Activated CD4-positive, alpha-beta T cell treated with anti-CD3 and anti-CD28 coated beads for 36 hours (primary cell): ENCODE data around the gene SF3A1. TPM values are rescaled to one million over a fixed set of nuclear protein-coding genes. Genes with fewer than 3 reads are reported as not detected.
A peak's percentile ranks its signal among the peaks of the same experiment; 100 is the strongest.

Experiments used
- ATAC-seq: fragments of 200-7000 bp; cut with Tn5 transposase; one replicate; pipeline ENCODE4 v1.10.0; 2021; ENCODE audit warnings: mild to moderate bottlenecking, moderate library complexity
- CTCF ChIA-PET: fragments of 350-600 bp; sonication (Branson Sonifier 250); formaldehyde crosslinking; loops from one replicate; lab custom pipeline; 2021; ENCODE audit warnings: antibody characterized with exemption; lab: Charles Lee
- POLR2A ChIA-PET: fragments of 350-600 bp; sonication (Branson Sonifier 250); formaldehyde crosslinking; loops from one replicate; lab custom pipeline; 2021; ENCODE audit warnings: antibody characterized with exemption, inconsistent platforms; lab: Charles Lee
- DNase-seq: peaks from one replicate; pipeline ENCODE4 v3.0.0-alpha.2; 2020
- H3K27ac Mint-ChIP-seq: one replicate; pipeline ENCODE4 v1.8.0; 2021; ENCODE audit warnings: mixed read lengths
- H3K27me3 Mint-ChIP-seq: one replicate; pipeline ENCODE4 v1.8.0; 2021; ENCODE audit warnings: mixed read lengths
- H3K36me3 Mint-ChIP-seq: one replicate; pipeline ENCODE4 v1.8.0; 2021; ENCODE audit warnings: low read depth, mixed read lengths
- H3K4me1 Mint-ChIP-seq: one replicate; pipeline ENCODE4 v1.8.0; 2021; ENCODE audit warnings: mixed read lengths
- H3K4me3 Mint-ChIP-seq: one replicate; pipeline ENCODE4 v1.8.0; 2021; ENCODE audit warnings: mild to moderate bottlenecking, moderate library complexity, mixed read lengths
- H3K9me3 Mint-ChIP-seq: one replicate; pipeline ENCODE4 v1.8.0; 2021; ENCODE audit warnings: low read depth, mixed read lengths
- intact Hi-C, 2 experiments: fragments of 100-400 bp; cut with DNase I in 1 of 2; cut with micrococcal nuclease in 1 of 2; formaldehyde crosslinking; loops; one replicate each; pipeline versions ENCODE4 v1.14.2 to v1.15.1; 2022 to 2024; cut with DNase I, micrococcal nuclease
- total RNA-seq, 2 experiments: library from RNA; stranded (reverse); gene quantifications; one replicate each; pipeline ENCODE4 v1.2.3, GENCODE V29; 2021

The SF3A1 gene
- total RNA-seq, 2 experiments from 2014 or later: 254 to 499 TPM

DNA sequence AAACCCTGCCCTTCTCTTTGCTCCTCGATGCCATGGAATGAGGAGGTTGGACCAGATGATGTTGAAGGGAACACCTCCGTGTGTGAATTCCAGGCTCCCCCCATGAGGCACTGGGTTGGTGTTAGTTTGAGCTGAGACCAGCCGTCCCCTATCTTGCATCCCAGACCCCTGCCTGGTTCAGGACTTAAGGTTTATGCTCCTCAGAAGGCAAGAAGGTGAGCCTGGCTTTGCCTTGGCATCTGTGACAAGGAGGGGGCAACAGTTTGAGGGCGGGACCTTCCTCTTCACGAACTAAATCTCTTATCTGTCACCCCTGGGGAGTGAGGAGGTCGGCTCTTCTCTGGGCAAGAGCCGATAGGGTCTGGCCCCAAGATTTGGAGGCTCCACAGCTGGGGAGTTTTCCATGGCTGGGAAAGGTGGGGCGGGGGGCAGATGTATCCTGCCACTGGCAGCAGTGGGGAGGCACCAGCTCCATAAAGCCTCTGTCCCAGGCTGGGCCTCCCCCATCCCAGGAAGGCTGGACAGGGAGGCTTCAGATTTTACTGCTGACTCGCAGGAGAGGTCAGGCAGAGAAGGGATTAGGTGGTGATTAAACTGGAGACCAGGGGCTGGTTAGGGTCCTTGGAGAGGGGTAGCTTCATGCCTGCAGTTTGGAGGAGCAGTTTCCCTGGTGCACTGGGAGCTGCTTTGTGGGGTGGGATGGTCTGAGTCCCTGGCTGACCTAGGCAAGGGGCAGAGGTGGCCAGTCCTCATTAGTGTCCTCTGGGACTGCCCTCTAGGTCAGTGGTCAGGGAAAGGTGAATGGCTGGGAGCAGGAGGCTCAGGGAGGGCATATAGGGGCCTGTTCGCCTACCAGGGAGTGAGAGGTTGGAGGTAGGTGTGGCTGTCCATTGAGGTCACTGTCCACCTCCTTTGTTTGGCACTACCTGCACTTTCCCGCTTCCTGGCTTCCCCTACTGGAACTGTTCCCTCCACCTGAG lies 41.3 kb upstream of the SF3A1 start:
- DNase-seq: peak; percentile 26
- peak overlapping the region; percentile 83 for H3K4me3 Mint-ChIP-seq

DNA sequence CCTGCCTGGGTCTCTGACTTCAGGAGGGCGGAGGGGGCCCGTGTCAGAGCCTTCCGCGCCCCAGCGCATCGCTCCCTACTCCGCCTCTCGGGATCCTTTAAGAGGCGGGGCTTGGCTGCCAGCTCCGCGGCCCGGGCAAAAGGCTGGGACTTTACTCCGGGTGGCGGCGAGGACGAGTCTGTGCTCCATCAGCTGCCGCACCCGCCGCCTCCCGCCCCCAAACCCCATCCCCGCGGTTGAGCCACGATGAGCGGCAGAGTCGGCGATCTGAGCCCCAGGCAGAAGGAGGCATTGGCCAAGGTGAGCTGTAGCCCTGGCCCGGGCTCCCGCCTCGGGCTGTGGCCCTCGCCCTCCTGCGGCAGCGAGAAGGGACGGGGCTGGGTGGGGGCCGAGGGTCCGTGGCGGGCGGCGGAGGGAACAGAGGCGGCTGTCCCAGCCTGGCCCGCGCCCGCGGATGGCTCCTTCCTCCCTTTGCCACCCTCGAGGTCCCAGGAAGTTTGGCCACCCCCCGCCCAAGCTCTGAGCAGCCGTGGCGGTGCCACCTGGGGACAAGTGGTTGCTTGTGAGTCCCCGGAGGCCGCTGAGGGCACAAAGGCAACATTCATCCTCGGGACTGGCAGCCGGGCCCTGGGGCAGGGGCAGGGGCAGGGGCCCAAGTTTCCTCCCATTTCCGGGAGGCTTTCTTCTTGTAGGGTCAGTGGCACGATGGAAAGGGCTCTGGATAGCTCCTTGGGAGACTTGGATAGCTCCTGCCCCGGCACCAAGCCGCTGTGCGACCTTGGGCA lies 40.4 kb upstream of the SF3A1 start, which contains the start of gene SEC14L2:
Gene SEC14L2 (plus strand): TSS at position 148 of the 785 bp plus-strand sequence. CDS start 99 bp downstream, at position 247.
- peaks cover 3% of the 10 kb centered on the region for H3K36me3 Mint-ChIP-seq
- CTCF ChIA-PET: interaction anchor here (0.6 to 5.0 kb wide), 12 partner anchors 9 to 134 kb away, joined by 3 to 48 read pairs (median 4); partner anchors contain the start of genes CASTOR1, CCDC157, MTFP1 and RNF215
- POLR2A ChIA-PET: interaction anchor here (0.8 to 2.4 kb wide), 6 partner anchors 12 to 89 kb away, joined by 3 to 18 read pairs (median 4); partner anchors contain the start of genes MTFP1 and TBC1D10A
- peaks cover 36% of the 10 kb centered on the region for H3K4me1 Mint-ChIP-seq
- no peaks in the 10 kb centered on the region for H3K27me3 Mint-ChIP-seq
- H3K9me3 Mint-ChIP-seq: no peaks in the 10 kb centered on the region
- DNase-seq (peak; percentile 84), ATAC-seq (peak; percentile 91)
- intact Hi-C loops: loop anchor here in 1 of 2 experiments (1.0 to 10.0 kb wide), 2 partner anchors 27 to 208 kb away; partner anchors contain the start of gene TCN2
- peak within 1 kb of the TSS; percentile 56 for H3K27ac Mint-ChIP-seq
- H3K4me3 Mint-ChIP-seq: peak within 1 kb of the TSS; percentile 83

More for the DNA sequence above, 41.3 kb upstream of the SF3A1 start:
- peaks cover 31% of the 10 kb centered on the region for H3K4me1 Mint-ChIP-seq
- peak overlapping the region; percentile 55 for H3K27ac Mint-ChIP-seq
- ChIA-PET CTCF (interaction anchor here (0.6 to 5.0 kb wide), 10 partner anchors 11 to 832 kb away, joined by 3 to 48 read pairs (median 6); partner anchors contain the start of genes CASTOR1, MTFP1 and RNF215), POLR2A (interaction anchor here (1.3 to 2.4 kb wide), 5 partner anchors 13 to 88 kb away, joined by 3 to 18 read pairs (median 4); partner anchors contain the start of gene MTFP1)
- no peak for ATAC-seq
- intact Hi-C loops: loop anchor here in 1 of 2 experiments (1.0 to 10.0 kb wide), 2 partner anchors 26 to 207 kb away; partner anchors contain the start of gene TCN2
- peaks cover 4% of the 10 kb centered on the region for H3K36me3 Mint-ChIP-seq
- no peaks in the 10 kb centered on the region for H3K9me3 Mint-ChIP-seq
- H3K27me3 Mint-ChIP-seq: no peaks in the 10 kb centered on the region

DNA sequence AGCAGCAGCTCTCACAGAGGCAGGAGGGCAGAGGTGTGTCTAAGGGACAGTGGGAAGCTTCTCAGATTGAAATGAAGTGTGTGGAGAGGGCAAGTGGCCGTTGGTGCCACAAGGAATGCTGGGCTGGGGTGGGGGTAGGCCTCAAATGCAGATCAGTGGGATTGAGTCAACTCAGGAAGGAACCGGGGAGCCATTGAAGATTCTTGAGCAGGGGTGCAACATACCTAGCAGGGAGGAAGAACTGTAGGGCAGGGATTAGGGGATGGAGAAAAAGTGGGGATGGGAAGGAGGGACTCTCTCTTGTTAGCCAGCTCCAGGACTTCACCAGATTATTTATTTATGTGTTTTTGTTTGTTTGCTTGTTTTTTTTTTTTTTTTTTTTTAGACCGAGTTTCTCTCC lies 37.2 kb upstream of the SF3A1 start:
- no peak for ATAC-seq
- POLR2A ChIA-PET: no interaction called here
- intact Hi-C loops: loop anchor here (5.0 to 10.0 kb wide), 2 partner anchors 211 to 287 kb away; partner anchors contain the start of gene TCN2 (in 1 of the 2)
- Mint-ChIP-seq H3K27me3 (no peaks in the 10 kb centered on the region), H3K27ac (no peak overlapping the region), H3K4me1 (peaks cover 38% of the 10 kb centered on the region), H3K36me3 (no peaks in the 10 kb centered on the region), H3K4me3 (no peak overlapping the region), H3K9me3 (no peaks in the 10 kb centered on the region)
- CTCF ChIA-PET: interaction anchor here (1.0 to 11.8 kb wide), 4 partner anchors 30 to 105 kb away, joined by 3 to 202 read pairs (median 42); partner anchors contain the start of gene CASTOR1
- DNase-seq: no peak

DNA sequence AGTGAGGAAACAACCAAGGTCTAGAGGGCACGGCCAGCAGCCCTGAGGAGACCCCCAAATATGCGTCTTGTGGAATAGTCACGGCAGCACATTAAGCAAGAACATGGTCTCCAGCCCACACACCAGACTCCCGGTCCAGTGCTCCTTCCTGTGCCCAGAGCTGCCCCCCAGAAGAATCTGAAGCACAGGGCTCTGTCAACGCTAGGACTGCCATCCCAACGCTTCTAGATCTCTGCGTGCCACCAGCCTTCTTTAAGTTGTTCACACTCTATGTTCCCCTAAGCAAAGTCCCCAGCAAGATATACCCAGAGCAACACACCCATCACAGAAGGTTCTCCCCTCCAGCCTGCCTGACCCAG lies 36.6 kb upstream of the SF3A1 start:
- Mint-ChIP-seq H3K4me3 (no peak overlapping the region), H3K27ac (no peak overlapping the region), H3K4me1 (peaks cover 32% of the 10 kb centered on the region), H3K36me3 (no peaks in the 10 kb centered on the region), H3K27me3 (no peaks in the 10 kb centered on the region), H3K9me3 (no peaks in the 10 kb centered on the region)
- intact Hi-C loops: loop anchor here (5.0 to 10.0 kb wide), 2 partner anchors 212 to 286 kb away; partner anchors contain the start of gene TCN2 (in 1 of the 2)
- CTCF ChIA-PET: interaction anchor here (7.9 to 11.8 kb wide), 2 partner anchors 92 to 103 kb away, joined by 80 to 202 read pairs; partner anchors contain the start of gene CASTOR1
- DNase-seq: no peak
- ATAC-seq: no peak
- POLR2A ChIA-PET: no interaction called here

DNA sequence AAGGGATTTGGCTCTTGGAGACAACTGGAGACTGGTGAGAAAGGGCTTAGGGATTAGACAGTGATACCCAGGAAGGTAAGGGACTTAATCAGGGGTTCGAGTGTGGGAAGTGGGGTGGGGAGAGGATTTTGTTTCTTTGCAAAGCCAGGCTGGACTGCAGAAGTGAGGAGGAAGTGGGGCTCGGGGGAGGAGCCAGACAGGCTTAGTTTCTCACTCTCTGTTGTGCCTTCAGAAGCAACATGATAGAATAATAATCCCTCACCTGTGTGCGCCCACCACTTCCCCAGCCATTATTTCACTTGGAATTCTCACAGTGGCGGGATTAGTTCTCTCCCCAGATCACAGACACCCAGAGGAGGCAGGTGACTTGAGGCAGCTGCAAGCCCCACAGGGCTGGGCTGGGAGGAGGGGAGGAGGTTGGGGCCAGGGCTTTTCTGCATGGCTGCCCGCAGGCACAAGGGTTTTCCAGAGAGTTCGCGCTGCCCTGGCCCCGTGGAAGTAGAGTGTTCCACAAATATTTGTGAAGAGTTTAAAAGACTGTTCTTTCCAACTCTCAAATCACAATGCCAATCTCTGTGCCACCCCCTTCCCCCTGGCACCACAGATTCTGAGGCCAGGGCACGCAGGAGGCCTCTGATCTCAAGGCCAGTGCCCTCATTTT lies 36.1 kb upstream of the SF3A1 start:
- Mint-ChIP-seq H3K27ac (no peak overlapping the region), H3K36me3 (no peaks in the 10 kb centered on the region), H3K27me3 (no peaks in the 10 kb centered on the region), H3K4me3 (no peak overlapping the region), H3K4me1 (peaks cover 27% of the 10 kb centered on the region), H3K9me3 (no peaks in the 10 kb centered on the region)
- ATAC-seq: no peak
- intact Hi-C loops: loop anchor here (5.0 to 10.0 kb wide), 2 partner anchors 212 to 285 kb away; partner anchors contain the start of gene TCN2 (in 1 of the 2)
- DNase-seq: no peak
- POLR2A ChIA-PET: interaction anchor here (0.7 kb wide), 1 partner anchor 33 kb away, joined by 3 read pairs; the partner anchor contains the start of gene MTFP1
- CTCF ChIA-PET: interaction anchor here (0.7 to 11.8 kb wide), 9 partner anchors 16 to 690 kb away, joined by 3 to 202 read pairs (median 4); partner anchors contain the start of genes CASTOR1, MTFP1 and TBC1D10A

DNA sequence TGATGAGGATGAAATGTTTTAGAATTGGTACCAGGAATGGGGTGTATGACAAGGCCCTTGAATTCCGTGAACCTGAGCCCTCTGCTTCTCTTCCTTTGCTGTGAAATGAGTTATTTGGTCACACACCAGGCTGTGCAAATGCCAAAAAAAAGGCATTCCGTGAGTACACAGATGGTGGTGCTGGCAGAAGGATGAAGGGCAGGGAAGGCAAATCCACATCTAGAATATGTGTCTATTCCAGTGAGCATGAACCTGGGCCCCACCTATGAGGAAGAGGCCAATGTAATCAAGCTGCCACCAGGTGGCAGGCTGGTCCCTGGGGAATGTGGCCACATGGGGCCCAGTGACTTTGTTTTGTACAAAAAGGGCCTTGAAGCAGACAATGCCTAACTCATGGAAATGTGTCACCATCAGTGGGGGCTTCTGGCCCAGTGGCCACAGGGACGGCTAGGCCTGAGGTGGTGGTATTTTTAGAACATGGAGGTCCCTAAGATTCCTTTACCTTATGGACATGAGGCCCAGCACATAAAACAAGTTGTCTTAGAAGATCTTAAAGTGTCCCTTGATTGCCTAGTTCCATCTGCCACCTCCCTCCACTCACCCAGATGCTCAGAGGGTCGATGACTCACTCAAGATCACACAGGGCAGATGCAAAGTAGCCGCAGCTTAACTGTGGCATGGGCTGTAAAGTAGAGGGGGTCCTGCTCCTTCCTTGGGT lies 34.4 kb upstream of the SF3A1 start:
- peak; percentile 90 for DNase-seq
- H3K4me3 Mint-ChIP-seq: no peak overlapping the region
- CTCF ChIA-PET: interaction anchor here (0.6 to 11.8 kb wide), 26 partner anchors 8 to 833 kb away, joined by 3 to 202 read pairs (median 4); partner anchors contain the start of genes CASTOR1, MTFP1, TBC1D10A and TCN2

DNA sequence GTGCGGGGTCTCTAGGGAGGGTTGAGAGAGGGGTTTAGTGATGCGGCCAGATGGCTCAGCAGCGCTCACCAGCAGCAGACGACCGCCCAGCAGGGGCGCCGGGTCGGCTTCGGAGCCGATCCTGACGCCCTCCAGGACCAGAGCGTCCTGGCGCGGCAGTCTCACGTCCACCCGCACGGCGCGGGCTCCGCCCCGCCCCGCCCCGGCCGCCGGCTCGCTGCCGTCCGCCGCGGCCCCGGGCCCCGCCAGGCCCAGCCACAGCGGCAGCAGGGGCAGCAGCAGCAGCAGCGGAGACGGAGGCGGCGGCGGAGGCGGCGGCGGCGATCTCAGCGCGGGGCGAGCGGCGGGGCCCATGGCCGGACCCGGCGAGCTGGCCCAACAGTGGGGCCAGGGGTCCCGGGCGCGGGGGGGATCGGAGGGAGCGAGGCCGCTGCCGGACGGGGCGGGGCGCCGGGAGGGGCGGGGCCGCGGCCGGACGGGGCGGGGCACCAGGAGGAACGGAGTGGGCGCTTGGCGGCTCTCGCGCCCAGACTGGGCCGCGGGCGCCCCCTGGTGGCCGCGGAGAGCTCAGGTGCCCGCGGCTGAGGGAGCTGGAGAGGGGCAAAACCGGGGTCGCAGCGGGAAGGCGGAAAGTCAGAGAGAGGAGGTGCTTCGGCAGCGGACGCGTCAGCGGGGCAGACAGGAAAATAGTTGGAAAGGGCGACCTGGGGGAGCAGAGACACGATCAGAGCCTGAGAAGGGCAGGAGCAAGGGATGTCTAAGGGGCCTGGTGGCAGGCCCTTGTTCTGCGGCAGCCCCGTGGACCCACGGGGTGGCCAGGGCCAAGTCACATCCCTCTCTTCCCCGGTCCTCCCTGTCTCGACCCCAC lies 30.5 kb upstream of the SF3A1 start, which contains the start of gene RNF215:
Gene RNF215 (minus strand): TSS at position 452 of the 868 bp plus-strand sequence. CDS start 98 bp downstream, at position 354.
- H3K4me3 Mint-ChIP-seq: peak within 1 kb of the TSS; percentile 73
- no peaks in the 10 kb centered on the region for H3K9me3 Mint-ChIP-seq
- peak within 1 kb of the TSS; percentile 9 for H3K27ac Mint-ChIP-seq
- H3K36me3 Mint-ChIP-seq: no peaks in the 10 kb centered on the region
- peak; percentile 77 for ATAC-seq
- CTCF ChIA-PET: interaction anchor here (0.6 to 11.8 kb wide), 22 partner anchors 10 to 191 kb away, joined by 3 to 202 read pairs (median 4); partner anchors contain the start of genes CASTOR1, CCDC157, MTFP1 and SEC14L2
- H3K27me3 Mint-ChIP-seq: no peaks in the 10 kb centered on the region
- peak; percentile 87 for DNase-seq
- intact Hi-C loops: loop anchor here (1.0 to 5.0 kb wide), 8 partner anchors 30 to 279 kb away; partner anchors contain the start of genes CCDC157 (in 1 of the 2) and TBC1D10A (in 1 of the 2)
- H3K4me1 Mint-ChIP-seq: peaks cover 15% of the 10 kb centered on the region
- POLR2A ChIA-PET: interaction anchor here (1.0 kb wide), 1 partner anchor 30 kb away, joined by 4 read pairs; the partner anchor contains the start of genes CCDC157 and SF3A1

More for the DNA sequence above, 34.4 kb upstream of the SF3A1 start:
- Mint-ChIP-seq H3K36me3 (no peaks in the 10 kb centered on the region), H3K27me3 (no peaks in the 10 kb centered on the region), H3K9me3 (no peaks in the 10 kb centered on the region), H3K4me1 (peaks cover 24% of the 10 kb centered on the region), H3K27ac (peak overlapping the region; percentile 65)
- ATAC-seq: peak; percentile 78
- intact Hi-C loops: loop anchor here (1.0 to 10.0 kb wide), 4 partner anchors 35 to 284 kb away; partner anchors contain the start of gene TCN2 (in 1 of the 2)
- POLR2A ChIA-PET: no interaction called here

DNA sequence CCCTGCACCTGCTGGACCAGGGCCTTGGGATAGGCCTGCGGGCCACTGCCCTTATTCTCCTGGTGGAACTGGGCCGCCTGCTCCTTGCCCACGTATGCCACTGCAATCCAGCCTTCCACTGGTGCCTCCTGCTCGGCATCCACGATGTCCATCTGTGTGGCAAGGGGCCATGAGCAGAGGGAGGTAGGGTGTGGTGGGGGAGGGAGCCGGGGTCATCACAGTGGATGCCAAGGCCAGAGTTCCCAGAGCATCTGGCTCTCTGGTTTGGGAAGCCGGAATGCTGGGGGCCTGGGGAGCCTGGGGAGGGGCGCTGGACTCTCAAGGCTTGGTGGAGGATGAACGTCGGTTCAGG lies 29.9 kb upstream of the SF3A1 start:
- ChIA-PET POLR2A (interaction anchor here (0.7 kb wide), 1 partner anchor 30 kb away, joined by 3 read pairs; the partner anchor contains the start of genes CCDC157 and SF3A1), CTCF (interaction anchor here (1.3 to 11.8 kb wide), 4 partner anchors 10 to 279 kb away, joined by 3 to 202 read pairs (median 10); partner anchors contain the start of genes CASTOR1, CCDC157, SEC14L2 and SF3A1)
- Mint-ChIP-seq H3K9me3 (no peaks in the 10 kb centered on the region), H3K27me3 (no peaks in the 10 kb centered on the region), H3K4me1 (peaks cover 9% of the 10 kb centered on the region), H3K36me3 (no peaks in the 10 kb centered on the region), H3K4me3 (peak overlapping the region; percentile 73), H3K27ac (no peak overlapping the region)
- ATAC-seq: no peak
- intact Hi-C loops: loop anchor here in 1 of 2 experiments (5.0 kb wide), 2 partner anchors 39 to 59 kb away; partner anchors contain the start of gene TBC1D10A
- DNase-seq: no peak
